PFSK-1 (cell line): Measurements from ENCODE around the gene SPEG.

ENCODE experiments used
- POLR2AphosphoS5 ChIP-seq: IDR thresholded peaks from 2 replicates; pipeline ENCODE4 v1.6.1; 2012; ENCODE audit warnings: low read depth, mild to moderate bottlenecking, control low read depth, low read length, moderate library complexity
- SIN3A ChIP-seq: IDR thresholded peaks from 2 replicates; pipeline ENCODE4 v1.6.1; 2012; ENCODE audit warnings: mild to moderate bottlenecking, low read length, moderate library complexity, borderline replicate concordance; ENCODE audit not compliant: insufficient read depth

- no peak for TF ChIP-seq POLR2AphosphoS5
- no peak for TF ChIP-seq SIN3A
These were observed 27.0 kb downstream of the SPEG start for GRCh38 chr2:219461669-219462068.
